DMS53 treated with DMSO at 0.1 percent for 48 hours (cell line): Measurements from ENCODE around the gene SCN3B.

ENCODE experiments used
- DNase-seq: peaks from one replicate; lab custom pipeline; 2025; ENCODE audit not compliant: unreplicated experiment; lab: John Stamatoyannopoulos, UW

The SCN3B gene, protein sequence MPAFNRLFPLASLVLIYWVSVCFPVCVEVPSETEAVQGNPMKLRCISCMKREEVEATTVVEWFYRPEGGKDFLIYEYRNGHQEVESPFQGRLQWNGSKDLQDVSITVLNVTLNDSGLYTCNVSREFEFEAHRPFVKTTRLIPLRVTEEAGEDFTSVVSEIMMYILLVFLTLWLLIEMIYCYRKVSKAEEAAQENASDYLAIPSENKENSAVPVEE

DNA sequence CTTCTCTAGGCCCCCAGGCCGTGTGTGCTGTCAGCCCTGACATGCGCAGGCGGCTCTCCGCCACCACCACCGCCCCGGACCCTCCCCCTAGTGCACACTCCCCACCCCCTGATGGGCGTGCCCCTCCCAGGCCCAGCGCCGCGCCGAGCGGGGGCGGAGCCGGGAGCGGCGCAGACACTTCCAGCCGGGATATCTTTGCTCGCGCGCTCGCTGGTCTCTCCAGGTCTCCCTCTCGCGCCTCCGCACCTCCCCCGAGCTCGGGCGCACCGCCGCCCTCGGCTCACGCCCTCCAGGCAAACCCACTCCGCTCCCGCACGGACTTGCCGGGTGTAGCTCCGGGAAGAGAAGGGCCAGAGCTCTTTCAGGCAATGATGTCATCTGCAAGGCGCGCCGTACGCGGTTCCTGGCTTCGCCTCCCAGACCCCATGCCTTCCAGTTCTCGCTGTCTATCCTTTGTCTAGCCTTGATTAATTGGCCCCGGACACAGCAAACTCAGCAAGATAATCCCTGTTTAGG, at the start of gene SCN3B:
Gene SCN3B (minus strand): TSS at position 59 of the 516 bp plus-strand sequence. CDS start 823 bp downstream, outside the sequence.
- peak; percentile 72 for DNase-seq

DNA sequence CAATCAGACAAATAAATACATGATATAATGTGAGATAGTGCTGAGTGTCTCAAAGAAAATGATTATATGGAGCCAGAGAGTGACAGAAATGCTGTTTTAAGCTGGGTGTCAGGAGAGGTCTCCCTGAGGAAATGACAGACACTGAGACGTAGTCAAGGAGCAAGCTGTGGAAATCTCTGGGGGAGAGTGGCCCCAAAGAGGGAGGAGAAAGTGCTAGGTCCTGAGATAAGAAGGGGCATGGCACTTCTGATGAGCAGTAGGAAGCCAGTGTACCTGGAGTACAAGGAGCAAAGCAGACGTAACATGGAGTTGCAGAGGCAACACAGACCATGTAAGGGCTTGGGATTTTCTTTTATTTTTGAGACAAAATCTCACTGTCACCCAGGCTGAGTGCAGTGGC, 48.3 kb upstream of the SCN3B start:
- no peak for DNase-seq

- no peak for DNase-seq
Measured at GRCh38 chr11:123702139-123702538, 47.7 kb upstream of the SCN3B start.

GRCh38 chr11:123700772-123701171, 46.3 kb upstream of the SCN3B start:
- DNase-seq: no peak

GRCh38 chr11:123698546-123699127, 44.2 kb upstream of the SCN3B start:
- DNase-seq: no peak

- DNase-seq: no peak
Measured at GRCh38 chr11:123696183-123696582, 41.8 kb upstream of the SCN3B start.

- DNase-seq: no peak
Measured at GRCh38 chr11:123695231-123695630, 40.8 kb upstream of the SCN3B start.

DNA sequence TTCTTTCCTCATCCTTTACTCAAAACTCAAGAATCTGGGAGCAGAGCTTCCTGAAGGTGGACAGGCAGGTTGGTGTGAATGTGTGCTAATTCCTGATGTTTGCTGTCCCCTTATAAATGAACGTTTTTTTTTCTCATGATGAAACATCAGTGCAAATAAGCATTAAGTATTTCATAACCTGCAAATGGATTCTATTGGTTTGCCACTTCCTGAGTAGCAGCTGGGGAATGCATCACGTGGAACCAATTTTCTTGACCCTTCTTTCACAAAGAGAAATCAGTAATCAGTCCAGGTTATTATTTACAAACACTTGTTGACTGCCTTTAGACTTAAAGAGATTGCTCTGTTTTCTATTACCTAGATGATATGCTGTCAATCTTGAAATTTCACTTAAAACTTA, 40.1 kb upstream of the SCN3B start:
- no peak for DNase-seq

GRCh38 chr11:123692961-123693360, 38.5 kb upstream of the SCN3B start:
- DNase-seq: no peak

- DNase-seq: no peak
Measured at GRCh38 chr11:123690485-123690884, 36.1 kb upstream of the SCN3B start.

- DNase-seq: no peak
Measured at GRCh38 chr11:123684601-123685000, 30.2 kb upstream of the SCN3B start.

DNA sequence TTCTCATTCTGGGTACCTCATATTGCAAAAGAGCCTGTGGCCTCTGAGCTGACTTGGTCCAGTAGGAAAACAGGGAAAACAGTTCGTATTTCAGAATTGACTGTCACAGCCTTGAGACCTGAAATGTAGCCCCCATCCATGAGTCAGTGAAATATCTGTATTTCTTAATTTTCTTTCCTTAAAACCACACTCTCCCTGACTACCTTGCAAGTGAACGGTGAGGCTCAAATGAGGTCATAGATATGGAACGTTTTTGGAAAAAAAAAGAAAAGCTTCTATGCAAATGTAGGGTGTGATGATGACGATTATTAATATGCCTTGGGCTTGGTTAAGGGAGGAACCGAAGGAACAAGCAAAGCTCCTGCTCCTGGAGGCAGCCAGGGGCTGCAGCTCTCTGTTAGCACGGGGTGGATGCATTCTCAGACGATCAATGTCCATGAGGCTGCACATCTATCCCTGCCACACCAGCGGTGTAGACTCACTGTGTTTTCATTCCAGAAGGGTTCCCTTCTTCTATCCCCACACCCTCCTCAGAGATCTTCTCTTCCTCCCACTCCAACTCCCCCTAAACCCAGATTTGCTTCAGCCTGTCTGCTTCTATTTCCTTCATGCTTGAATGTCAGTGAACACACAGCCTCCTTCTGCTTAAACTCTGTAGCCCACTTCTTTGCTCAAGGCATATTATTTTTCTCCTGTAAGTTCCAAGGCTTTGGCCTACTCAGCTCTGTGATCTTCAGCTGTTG, 29.2 kb upstream of the SCN3B start:
- no peak for DNase-seq

- DNase-seq: no peak
Measured at GRCh38 chr11:123682696-123683410, 28.4 kb upstream of the SCN3B start.

GRCh38 chr11:123681030-123681429, 26.6 kb upstream of the SCN3B start:
- no peak for DNase-seq

- DNase-seq: no peak
Measured at GRCh38 chr11:123678246-123678645, 23.8 kb upstream of the SCN3B start.

DNA sequence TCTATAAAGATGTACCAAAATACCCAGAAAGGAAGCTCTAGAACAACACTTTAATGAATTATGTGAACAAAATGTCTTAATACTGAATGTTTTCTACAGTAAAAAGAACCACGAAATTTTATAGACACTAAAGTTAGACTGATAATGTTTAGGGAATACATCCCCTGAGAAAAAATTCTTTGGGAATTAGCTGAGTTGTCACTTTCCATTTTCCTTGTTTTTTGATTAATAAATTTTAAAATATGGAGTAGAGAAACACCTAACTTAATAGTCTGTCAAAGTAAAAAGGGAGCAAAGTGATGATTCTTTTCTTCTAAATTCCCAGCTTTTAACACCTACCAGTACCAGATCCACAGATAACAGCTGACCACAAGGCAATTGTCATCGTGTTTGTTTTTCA, 23.1 kb upstream of the SCN3B start:
- no peak for DNase-seq

GRCh38 chr11:123674297-123674696, 19.9 kb upstream of the SCN3B start:
- no peak for DNase-seq

GRCh38 chr11:123672568-123672967, 18.1 kb upstream of the SCN3B start:
- no peak for DNase-seq

GRCh38 chr11:123671534-123671933, 17.1 kb upstream of the SCN3B start:
- DNase-seq: no peak

- DNase-seq: no peak
Measured at GRCh38 chr11:123670081-123670480, 15.7 kb upstream of the SCN3B start.

DNA sequence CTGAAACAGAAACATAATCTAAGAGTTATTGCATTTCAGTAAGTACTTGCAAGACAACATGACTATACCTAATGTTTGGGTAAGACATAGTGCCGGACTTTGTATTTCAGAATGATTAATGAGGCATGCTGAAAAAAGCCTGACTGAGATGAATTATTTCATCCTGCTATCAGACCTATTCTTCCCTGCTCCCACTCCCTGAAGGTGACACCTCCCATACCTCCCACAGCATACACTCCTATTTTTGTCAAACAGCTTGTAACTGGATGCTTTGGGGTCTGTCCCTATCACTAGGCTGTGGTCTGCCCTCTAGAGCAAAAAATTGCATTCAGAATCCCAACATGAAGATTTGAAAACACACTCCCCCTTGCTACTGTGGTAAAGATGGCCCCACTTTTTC, 10.9 kb upstream of the SCN3B start:
- DNase-seq: no peak
